DMS 273 treated with DMSO at 0.1 percent for 48 hours (cell line): Measurements from ENCODE around the gene SPCS1.

Source experiments
- DNase-seq: peaks from one replicate; lab custom pipeline; 2025; lab: John Stamatoyannopoulos, UW

The SPCS1 gene

DNA sequence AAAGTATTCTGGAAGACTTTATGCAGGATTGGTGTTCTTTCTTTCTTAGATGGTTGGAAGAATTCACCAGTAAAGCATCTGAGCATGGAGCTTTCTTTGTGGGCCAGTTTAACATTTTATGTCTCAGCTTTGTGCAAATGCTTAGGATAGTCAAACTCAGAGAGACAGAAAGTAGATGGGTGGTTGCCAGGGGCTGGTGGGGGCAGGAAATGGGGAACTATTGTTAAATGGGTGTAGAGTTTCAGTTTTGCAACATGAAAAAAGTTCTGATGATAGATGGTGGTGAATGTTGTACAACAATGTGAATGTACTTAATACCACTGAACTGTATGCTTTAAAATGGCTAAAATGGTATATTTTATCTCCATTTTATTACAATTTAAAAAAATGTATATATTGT lies 24.8 kb downstream of the SPCS1 start:
- no peak for DNase-seq

DNA sequence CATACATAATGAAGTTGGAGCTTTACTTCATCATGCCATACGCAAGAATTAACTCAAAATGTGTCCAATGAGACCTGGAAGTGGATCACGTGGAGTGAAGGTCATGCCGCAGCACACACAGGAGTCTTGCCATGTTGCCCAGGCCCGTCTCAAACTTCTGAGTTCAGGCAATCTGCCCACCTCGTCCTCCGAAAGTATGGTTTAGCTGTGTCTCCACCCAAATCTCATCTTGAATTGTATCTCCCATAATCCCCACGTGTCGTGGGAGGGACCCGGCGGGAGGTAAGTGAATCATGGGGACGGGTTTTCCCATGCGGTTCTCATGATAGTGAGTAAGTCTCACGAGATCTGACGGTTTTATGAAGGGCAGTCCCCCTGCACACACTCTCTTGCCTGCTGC lies 25.7 kb downstream of the SPCS1 start:
- no peak for DNase-seq

DNA sequence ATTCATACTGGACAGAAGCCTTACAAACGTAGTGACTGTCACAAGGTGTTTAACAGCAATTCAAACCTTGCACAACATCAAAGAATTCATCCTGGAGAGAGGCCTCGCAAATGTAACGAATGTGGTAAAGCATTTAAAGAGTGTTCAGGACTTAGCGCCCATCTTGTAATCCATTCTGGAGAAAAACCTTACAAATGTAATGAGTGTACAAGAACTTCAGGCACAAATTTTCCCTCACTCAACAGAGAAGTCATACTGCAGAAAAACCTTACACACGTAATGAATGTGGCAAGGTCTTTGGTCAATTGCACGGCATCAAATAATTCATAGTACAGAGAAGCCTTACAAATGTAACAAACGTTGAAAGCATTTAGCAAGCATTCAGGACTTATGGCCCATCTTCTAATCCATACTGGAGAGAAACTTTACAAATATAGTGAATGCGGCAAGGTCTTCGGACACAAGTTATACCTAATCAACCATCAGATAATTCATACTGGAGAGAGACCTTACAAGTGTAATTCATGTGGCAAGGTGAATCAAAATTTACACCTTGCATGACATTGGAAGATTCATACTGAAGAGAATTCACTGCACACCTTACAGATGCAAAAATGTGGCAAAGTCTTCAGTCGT lies 27.5 kb downstream of the SPCS1 start:
- DNase-seq = no peak

DNA sequence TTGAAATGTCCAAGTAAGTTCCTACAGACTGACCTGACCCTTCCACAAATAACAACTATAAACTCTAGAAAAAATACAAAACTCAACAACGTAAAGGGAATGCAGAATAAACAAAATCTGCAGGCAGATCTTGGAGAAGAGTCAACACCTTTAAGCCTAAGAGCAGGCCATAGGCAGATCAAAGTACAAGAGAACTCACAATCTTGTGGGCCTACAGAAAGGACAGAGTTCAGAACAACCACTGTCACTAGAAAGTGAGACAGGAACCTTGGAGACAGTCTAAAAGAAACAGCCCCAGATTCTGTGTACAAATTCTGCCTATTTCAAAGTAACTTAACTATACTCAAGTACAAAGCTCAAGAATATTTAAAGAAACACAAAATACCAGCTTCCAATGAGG lies 33.8 kb downstream of the SPCS1 start:
- no peak for DNase-seq

DNA sequence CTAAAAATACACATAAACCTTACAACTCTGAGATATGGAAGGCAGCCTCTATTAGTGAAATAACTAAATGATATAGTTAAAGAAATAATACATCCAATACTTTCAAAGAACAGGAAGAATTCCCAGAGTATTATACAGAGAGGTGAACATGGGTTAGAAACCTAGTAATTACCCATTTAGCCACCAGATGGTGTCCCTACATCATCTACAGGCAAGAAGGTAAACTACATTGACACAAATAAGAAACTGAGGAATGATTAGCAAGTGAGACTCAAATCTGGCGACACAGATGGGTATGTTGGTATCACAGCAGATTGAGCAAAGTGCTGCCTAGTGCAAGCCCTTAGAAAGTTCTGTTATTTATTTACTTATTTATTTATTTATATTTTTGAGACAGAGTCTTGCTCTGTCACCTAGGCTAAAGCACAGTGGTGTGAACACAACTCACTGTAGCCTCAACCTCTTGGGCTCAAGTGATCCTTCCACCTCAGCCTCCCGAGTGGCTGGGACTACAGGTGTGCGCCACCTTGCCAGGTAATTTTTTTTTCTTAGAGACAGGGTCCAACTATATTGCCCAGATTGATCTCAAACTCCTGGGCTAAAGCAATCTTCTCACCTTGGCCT lies 36.6 kb downstream of the SPCS1 start:
- no peak for DNase-seq

DNA sequence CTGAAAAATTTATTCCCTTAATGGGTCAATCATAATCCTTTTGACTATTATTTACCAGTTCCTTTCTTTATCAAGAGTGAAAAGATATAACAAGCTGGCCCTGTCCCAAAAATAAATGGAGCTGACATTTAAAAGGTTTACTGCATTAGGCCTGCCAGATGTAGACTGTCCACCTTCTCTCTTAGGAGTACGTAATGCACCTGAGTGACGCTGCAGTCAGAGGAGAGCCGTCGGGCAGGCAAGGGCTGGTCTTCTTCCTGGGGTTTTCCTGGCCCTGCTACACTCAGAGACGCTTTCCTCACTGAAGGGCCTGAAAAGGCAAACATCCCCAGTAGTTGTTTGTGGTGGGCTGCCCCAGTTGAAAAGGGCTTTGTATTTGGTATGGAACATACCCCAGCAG lies 37.2 kb downstream of the SPCS1 start:
- no peak for DNase-seq

DNA sequence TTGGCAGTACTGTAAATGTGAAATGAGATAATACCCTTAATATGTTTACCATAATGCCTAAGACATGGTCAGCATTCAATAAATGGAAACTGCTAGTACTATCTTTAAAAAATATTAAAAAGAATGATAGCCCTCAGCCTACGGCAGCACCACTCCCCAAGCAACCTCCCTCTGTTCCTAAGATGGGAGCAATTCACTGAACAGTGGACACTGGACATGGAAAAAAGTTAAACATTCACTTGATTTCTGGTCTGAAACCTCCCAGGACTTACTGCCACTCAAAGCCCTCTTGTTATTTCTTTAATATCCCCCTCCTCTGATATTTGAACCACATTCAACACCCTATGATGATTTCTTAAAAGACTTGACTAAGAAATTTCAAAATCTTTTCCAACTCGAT lies 37.8 kb downstream of the SPCS1 start:
- no peak for DNase-seq

DNA sequence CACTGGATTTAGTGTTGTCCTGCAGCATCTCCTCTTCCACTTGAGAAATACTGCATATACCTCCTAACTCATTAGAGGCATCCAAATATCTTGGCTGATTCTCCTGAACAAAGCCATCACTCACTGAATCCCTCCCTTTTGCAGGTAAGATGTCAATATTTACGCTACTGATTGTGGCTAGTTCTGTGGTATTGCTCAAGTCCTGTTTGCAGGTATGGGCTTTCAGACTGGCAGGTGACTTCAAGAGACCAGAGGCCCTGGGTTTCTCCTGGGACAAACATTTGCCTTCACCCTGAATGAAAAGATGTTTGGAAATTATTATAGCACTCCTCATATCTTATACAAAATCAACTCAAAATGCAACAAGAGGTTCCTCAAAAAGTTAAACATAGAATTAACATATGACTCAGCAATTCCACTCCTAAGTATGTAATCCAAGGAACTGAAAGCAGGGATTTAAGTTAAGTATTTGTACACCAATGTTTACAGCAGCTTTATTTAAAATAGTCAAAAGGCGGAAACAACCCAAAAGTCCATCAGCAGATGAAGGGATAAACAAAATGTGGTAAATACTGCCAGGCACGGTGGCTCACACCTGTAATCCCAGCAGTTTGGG lies 46.2 kb downstream of the SPCS1 start:
- DNase-seq = no peak

DNA sequence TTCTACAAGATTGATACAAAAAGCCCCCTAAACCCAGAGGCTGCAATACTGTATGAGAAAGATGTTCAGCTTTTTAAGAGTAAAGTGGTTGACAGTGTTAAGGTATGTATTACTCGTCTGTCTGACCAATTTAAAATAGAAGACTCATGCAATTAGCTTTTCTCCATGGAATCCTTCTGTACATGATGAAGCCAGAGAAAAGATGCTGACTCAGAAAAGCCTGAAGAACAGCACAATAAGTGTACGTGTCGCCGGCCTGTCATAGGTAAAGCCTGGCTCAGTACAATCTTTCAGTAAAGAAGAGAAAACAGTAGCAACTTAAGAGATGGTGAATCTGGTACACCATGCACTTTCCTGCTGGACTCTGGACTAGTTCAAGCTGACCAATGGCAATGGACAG lies 48.5 kb downstream of the SPCS1 start:
- no peak for DNase-seq

DNA sequence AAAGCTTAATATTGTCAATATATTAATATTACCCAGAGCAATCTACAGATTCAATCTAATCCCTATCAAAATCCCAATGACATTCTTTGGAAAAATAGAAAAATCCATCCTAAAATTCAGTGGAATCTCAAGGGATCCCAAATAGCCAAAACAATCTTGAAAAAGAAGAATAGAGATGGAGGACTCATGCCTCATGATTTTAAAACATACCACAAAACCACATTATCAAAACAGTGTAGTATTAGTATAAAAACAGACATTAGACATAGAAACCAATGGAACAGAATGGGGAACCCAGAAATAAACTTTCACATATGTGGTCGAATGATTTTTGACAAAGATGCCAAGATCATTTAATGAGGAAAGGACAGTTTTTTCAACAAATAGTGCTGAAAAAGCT lies 50.2 kb downstream of the SPCS1 start:
- DNase-seq = no peak
